Natural killer cell (primary cell): ENCODE measurements around the gene HCN3. TPM values are rescaled to one million over a fixed set of nuclear protein-coding genes. Genes with fewer than 3 reads are reported as not detected.
A peak's percentile ranks its signal among the peaks of the same experiment; 100 is the strongest.

Experiments used
- ATAC-seq, 3 donors: fragments of 150-1000 bp in 2 of 3; fragments of 200-7000 bp in 1 of 3; cut with Tn5 transposase; 1 replicate in 1 of 3; 2 replicates in 2 of 3; pipeline ENCODE4 v1.10.0; 2021; ENCODE audit warnings: mild to moderate bottlenecking in 2 of 3, moderate library complexity in 2 of 3
- DNase-seq, 2 donors: peaks; one replicate each; pipeline versions ENCODE4 v3.0.0 to v3.0.0-alpha.2; 2013 to 2021; ENCODE audit warnings: mixed read lengths in 1 of 2
- H3K27ac ChIP-seq: one replicate; pipeline ENCODE4 v1.5.1; 2013; ENCODE audit warnings: mild to moderate bottlenecking, low read length
- H3K27me3 ChIP-seq: one replicate; pipeline ENCODE4 v1.6.1; 2013; ENCODE audit warnings: low read length; ENCODE audit not compliant: control insufficient read depth, insufficient read depth
- H3K36me3 ChIP-seq: one replicate; pipeline ENCODE4 v1.6.1; 2013; ENCODE audit warnings: low read length; ENCODE audit not compliant: control insufficient read depth, insufficient read depth
- H3K4me1 ChIP-seq: one replicate; pipeline ENCODE4 v1.6.1; 2013; ENCODE audit warnings: low read length; ENCODE audit not compliant: control insufficient read depth, insufficient read depth
- H3K4me3 ChIP-seq: one replicate; pipeline ENCODE4 v1.5.1; 2013; ENCODE audit warnings: low read length
- H3K9me3 ChIP-seq: one replicate; pipeline ENCODE4 v1.6.1; 2013; ENCODE audit warnings: low read length; ENCODE audit not compliant: control insufficient read depth, insufficient read depth
- H3K27ac Mint-ChIP-seq, 2 donors: one replicate each; pipeline ENCODE4 v1.8.0; 2022; ENCODE audit warnings: mild to moderate bottlenecking in 2 of 2, mixed read lengths in 2 of 2, moderate library complexity in 1 of 2
- H3K27me3 Mint-ChIP-seq, 2 donors: one replicate each; pipeline ENCODE4 v1.8.0; 2022; ENCODE audit warnings: low read depth in 2 of 2, mixed read lengths in 2 of 2
- H3K36me3 Mint-ChIP-seq: one replicate; pipeline ENCODE4 v1.8.0; 2022; ENCODE audit warnings: mixed read lengths
- H3K4me1 Mint-ChIP-seq, 2 donors: one replicate each; pipeline ENCODE4 v1.8.0; 2022; ENCODE audit warnings: mixed read lengths in 2 of 2
- H3K4me3 Mint-ChIP-seq: one replicate; pipeline ENCODE4 v1.8.0; 2022; ENCODE audit warnings: mild to moderate bottlenecking, moderate library complexity, mixed read lengths
- H3K9me3 Mint-ChIP-seq, 2 donors: one replicate each; pipeline ENCODE4 v1.8.0; 2022; ENCODE audit warnings: mixed read lengths in 2 of 2
- WGBS: methylation state at CpG from one replicate; pipeline ENCODE4 v1.1.7; 2013; ENCODE audit warnings: missing lambda C conversion rate; ENCODE audit not compliant: insufficient coverage; 5-methylcytosine and 5-hydroxymethylcytosine counted together
- intact Hi-C: fragments of 100-400 bp; cut with micrococcal nuclease; formaldehyde crosslinking; loops from one replicate; pipeline ENCODE4 v1.14.2; 2022
- total RNA-seq, 4 donors: library from RNA; stranded (reverse); fragments of 120-200 nt in 1 of 4; gene quantifications; one replicate each; pipeline versions ENCODE4 v1.2.3 to v1.2.4, GENCODE V29; 2013 to 2022
- TF ChIP-seq, protein P1 (sequence below): fragments of 200-600 bp; IDR thresholded peaks from one replicate; pipeline ENCODE4 v1.8.0; 2022; ENCODE audit warnings: antibody characterized with exemption

HCN3 gene
- total RNA-seq, 3 donors from 2014 or later (not counting 1 experiment from before 2014, with no cell fraction given): 2.0 to 3.4 (median 2.6) TPM

GRCh38 chr1:155269381-155269780 lies 7.9 kb upstream of the HCN3 start:
- intact Hi-C loops: no loop called here
- H3K4me3 Mint-ChIP-seq: no peak overlapping the region
- no peaks in the 10 kb centered on the region for H3K27me3 Mint-ChIP-seq
- TF ChIP-seq, protein P1, sequence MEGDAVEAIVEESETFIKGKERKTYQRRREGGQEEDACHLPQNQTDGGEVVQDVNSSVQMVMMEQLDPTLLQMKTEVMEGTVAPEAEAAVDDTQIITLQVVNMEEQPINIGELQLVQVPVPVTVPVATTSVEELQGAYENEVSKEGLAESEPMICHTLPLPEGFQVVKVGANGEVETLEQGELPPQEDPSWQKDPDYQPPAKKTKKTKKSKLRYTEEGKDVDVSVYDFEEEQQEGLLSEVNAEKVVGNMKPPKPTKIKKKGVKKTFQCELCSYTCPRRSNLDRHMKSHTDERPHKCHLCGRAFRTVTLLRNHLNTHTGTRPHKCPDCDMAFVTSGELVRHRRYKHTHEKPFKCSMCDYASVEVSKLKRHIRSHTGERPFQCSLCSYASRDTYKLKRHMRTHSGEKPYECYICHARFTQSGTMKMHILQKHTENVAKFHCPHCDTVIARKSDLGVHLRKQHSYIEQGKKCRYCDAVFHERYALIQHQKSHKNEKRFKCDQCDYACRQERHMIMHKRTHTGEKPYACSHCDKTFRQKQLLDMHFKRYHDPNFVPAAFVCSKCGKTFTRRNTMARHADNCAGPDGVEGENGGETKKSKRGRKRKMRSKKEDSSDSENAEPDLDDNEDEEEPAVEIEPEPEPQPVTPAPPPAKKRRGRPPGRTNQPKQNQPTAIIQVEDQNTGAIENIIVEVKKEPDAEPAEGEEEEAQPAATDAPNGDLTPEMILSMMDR: no peak
- DNase-seq (no peak), ATAC-seq (no peak)
- H3K4me1 ChIP-seq: peaks cover 17% of the 10 kb centered on the region
- no peak overlapping the region for H3K27ac ChIP-seq
- no peaks in the 10 kb centered on the region for H3K27me3 ChIP-seq
- no peak overlapping the region for H3K27ac Mint-ChIP-seq
- peaks cover 24 to 31% of the 10 kb centered on the region in 2 donors for H3K4me1 Mint-ChIP-seq
- no peaks in the 10 kb centered on the region for H3K9me3 ChIP-seq
- no peaks in the 10 kb centered on the region for H3K9me3 Mint-ChIP-seq
- H3K36me3 ChIP-seq: peaks cover 57% of the 10 kb centered on the region
- WGBS: 98% methylated on average over 21 of the region's 21 CpGs
- H3K36me3 Mint-ChIP-seq: peaks cover 22% of the 10 kb centered on the region
- no peak overlapping the region for H3K4me3 ChIP-seq

DNA sequence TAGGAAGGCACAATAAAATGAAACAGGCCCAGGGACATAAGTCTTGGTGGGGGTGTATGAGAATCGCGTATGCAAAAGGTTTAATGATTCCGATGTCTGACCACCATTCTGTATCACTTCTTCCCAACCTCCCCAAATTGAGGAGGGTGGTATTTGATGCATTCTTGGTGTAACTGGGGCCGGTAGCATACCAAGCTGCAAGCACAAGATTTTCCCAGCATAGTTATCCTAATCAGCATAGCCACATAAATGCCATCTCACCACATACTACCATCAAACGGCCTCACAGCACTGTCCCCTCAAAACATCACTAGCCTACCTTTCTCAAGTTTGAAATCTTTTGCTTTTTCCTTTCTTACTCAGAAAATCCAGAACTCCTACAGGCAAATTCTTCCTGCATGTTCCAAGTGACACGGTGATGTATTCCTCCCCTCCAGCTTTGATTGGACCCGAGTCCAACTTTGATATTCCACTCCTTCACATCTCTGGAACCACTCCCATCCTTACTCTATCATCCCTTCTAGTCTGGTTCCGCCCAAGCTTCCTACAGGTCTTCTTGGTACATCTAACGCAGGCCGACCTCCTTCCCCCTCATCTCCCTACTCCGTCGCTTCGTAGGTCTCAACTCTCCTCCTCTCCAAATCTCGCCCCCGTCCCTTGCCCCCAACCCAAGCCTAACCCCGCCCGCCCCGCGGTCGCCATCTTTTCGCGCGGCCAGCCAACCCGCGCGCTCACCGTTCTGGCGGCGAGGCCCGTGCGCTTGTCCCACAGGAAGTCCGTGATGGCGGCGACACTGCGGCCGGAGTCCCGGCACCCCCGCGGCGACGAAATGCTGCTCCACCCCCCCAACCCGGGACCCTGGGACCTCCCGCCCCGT lies 4.6 kb upstream of the HCN3 start:
- Mint-ChIP-seq H3K4me3 (peak overlapping the region; percentile 92), H3K27me3 (no peaks in the 10 kb centered on the region), H3K4me1 (peaks cover 41 to 48% of the 10 kb centered on the region in 2 donors), H3K36me3 (peaks cover 10% of the 10 kb centered on the region), H3K27ac (peak overlapping the region; percentile 85 to 98), H3K9me3 (no peaks in the 10 kb centered on the region)
- ATAC-seq (peak; percentile 32 to 44 (median 42)), DNase-seq (no peak)
- Histone ChIP-seq H3K9me3 (no peaks in the 10 kb centered on the region), H3K36me3 (peaks cover 29% of the 10 kb centered on the region), H3K4me1 (peaks cover 30% of the 10 kb centered on the region), H3K27me3 (no peaks in the 10 kb centered on the region), H3K27ac (peak overlapping the region; percentile 71), H3K4me3 (peak overlapping the region; percentile 53)
- intact Hi-C loops: loop anchor here (2.0 kb wide), 1 partner anchor 22 kb away; no protein-coding TSS in a partner anchor
- TF ChIP-seq, protein P1: no peak
- WGBS: 1% methylated on average over 41 of the region's 44 CpGs

DNA sequence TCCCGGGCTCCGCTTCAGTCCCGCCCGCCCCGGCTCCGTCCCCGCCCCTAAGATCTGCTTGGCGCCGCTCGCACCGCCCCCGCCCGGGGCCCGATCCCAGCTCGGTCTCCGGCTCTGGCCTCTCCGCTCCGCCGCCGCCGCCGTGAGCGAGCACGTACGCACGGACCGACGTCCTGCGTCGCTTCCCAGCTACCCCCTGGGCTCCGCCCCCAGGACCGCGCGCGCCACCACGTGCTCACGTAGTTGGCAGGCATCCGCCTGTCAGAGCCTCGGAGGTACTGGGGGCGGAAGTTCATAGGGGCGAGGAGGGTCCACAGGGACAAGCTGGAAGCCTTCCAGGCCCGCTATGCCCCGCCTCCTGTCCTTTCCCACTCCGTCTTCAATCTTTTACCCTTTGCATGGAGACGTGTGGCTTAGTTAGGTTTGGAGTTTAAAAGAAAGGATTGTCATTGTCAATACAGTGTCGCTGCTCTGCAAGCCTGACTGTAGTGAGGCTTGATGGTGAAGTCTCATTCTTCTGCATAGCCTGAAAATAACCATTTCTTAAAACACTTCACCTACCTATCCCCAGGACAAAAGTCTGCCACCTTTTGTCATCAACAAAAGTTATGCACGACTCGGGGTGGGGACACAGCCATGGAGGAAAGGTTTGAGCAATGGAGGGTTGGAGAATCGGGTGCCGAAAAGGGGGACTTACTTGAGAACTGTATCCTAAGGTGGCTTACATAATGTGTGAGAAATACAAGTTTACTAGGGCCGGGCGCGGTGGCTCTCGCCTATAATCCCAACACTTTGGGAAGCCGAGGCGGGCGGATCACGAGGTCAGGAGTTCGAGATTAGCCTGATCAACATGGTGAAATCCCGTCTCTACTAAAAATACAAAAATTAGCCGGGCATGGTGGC lies 3.7 kb upstream of the HCN3 start, which contains the start of gene CLK2:
CLK2 (minus strand) TSS at position 162 of the 903 bp plus-strand sequence. CDS start 2,527 bp downstream, outside the sequence.
- WGBS: 19% methylated on average over 60 of the region's 61 CpGs
- peak; percentile 87 to 96 (median 89) for ATAC-seq
- H3K27me3 Mint-ChIP-seq: no peaks in the 10 kb centered on the region
- H3K4me3 Mint-ChIP-seq: peak within 1 kb of the TSS; percentile 92
- intact Hi-C loops: loop anchor here (2.0 kb wide), 1 partner anchor 23 kb away; no protein-coding TSS in a partner anchor
- H3K36me3 Mint-ChIP-seq: peaks cover 5% of the 10 kb centered on the region
- Histone ChIP-seq H3K27me3 (no peaks in the 10 kb centered on the region), H3K4me3 (peak within 1 kb of the TSS; percentile 53), H3K36me3 (peaks cover 20% of the 10 kb centered on the region), H3K9me3 (no peaks in the 10 kb centered on the region), H3K4me1 (peaks cover 39% of the 10 kb centered on the region), H3K27ac (peak within 1 kb of the TSS; percentile 71)
- peak within 1 kb of the TSS; percentile 85 to 98 for H3K27ac Mint-ChIP-seq
- peaks cover 46 to 48% of the 10 kb centered on the region in 2 donors for H3K4me1 Mint-ChIP-seq
- H3K9me3 Mint-ChIP-seq: no peaks in the 10 kb centered on the region
- peak; percentile 91 to 96 for DNase-seq
- TF ChIP-seq, protein P1: no peak
